GM23338 (cell line): Measurements from ENCODE around the gene LYPD4.
A peak's percentile ranks its signal among the peaks of the same experiment; 100 is the strongest.

Source experiments
- CREB1 ChIP-seq: fragments of 250-450 bp; sonication (Bioruptor Pico); IDR thresholded peaks from 2 replicates; pipeline ENCODE4 v1.5.0; 2020; ENCODE audit warnings: low read depth, mild to moderate bottlenecking, moderate library complexity
- CTCF ChIP-seq, 2 experiments: fragments of 200-600 bp in 1 of 2; sonication (generic) in 1 of 2; conservative IDR thresholded peaks; 2 replicates each; pipeline versions ENCODE4 v1.5.1 to v1.6.1; 2016 to 2017; ENCODE audit warnings: antibody characterized with exemption in 2 of 2, low read depth in 2 of 2, mild to moderate bottlenecking in 2 of 2, moderate library complexity in 1 of 2
- ETS1 ChIP-seq: IDR thresholded peaks from 2 replicates; pipeline ENCODE4 v1.6.1; 2016; ENCODE audit warnings: antibody characterized with exemption
- EZH2 ChIP-seq: fragments of 200-600 bp; sonication (generic); IDR thresholded peaks from one replicate; pipeline ENCODE4 v1.8.0; 2017; ENCODE audit warnings: antibody characterized with exemption, mild to moderate bottlenecking, low read depth; ENCODE audit not compliant: unreplicated experiment
- EZH2phosphoT487 ChIP-seq: fragments of 200-600 bp; sonication (generic); IDR thresholded peaks from one replicate; pipeline ENCODE4 v1.8.1; 2018; ENCODE audit warnings: antibody characterized with exemption; ENCODE audit not compliant: unreplicated experiment
- JUNB ChIP-seq: IDR thresholded peaks from one replicate; pipeline ENCODE4 v1.6.1; 2016; ENCODE audit warnings: antibody characterized with exemption; ENCODE audit not compliant: unreplicated experiment
- POLR2AphosphoS5 ChIP-seq: IDR thresholded peaks from 2 replicates; pipeline ENCODE4 v1.6.1; 2016; ENCODE audit warnings: antibody characterized with exemption, low read depth
- REST ChIP-seq: IDR thresholded peaks from one replicate; pipeline ENCODE4 v1.6.1; 2018; ENCODE audit warnings: antibody characterized with exemption; ENCODE audit not compliant: unreplicated experiment
- STAT1 ChIP-seq: IDR thresholded peaks from one replicate; pipeline ENCODE4 v1.6.1; 2016; ENCODE audit warnings: antibody characterized with exemption; ENCODE audit not compliant: unreplicated experiment
- ZNF114 ChIP-seq: fragments of 250-450 bp; sonication (Bioruptor Pico); IDR thresholded peaks from 2 replicates; pipeline ENCODE4 v1.5.0; 2020; ENCODE audit warnings: mild to moderate bottlenecking, moderate library complexity
- ZNF331 ChIP-seq: fragments of 250-450 bp; sonication (Bioruptor Pico); IDR thresholded peaks from 2 replicates; pipeline ENCODE4 v1.5.0; 2020; ENCODE audit warnings: low read depth, mild to moderate bottlenecking, moderate library complexity
- ZNF462 ChIP-seq: fragments of 250-450 bp; sonication (Bioruptor Pico); IDR thresholded peaks from 2 replicates; pipeline ENCODE4 v1.5.0; 2020; ENCODE audit warnings: mild to moderate bottlenecking, moderate library complexity

GRCh38 chr19:41868120-41868988, 23.9 kb upstream of the LYPD4 start:
- TF ChIP-seq CTCF (conservative IDR thresholded peaks at IDR 0.05; ENCODE audit: low read depth in 2 of 2) (no peak), EZH2phosphoT487 (no peak), EZH2 (no peak), REST (no peak), POLR2AphosphoS5 (peak; percentile 40), CREB1 (CRISPR knock-in tag) (no peak), STAT1 (no peak), ZNF114 (CRISPR knock-in tag) (no peak), ZNF462 (CRISPR knock-in tag) (no peak), JUNB (no peak), ZNF331 (CRISPR knock-in tag) (no peak), ETS1 (no peak)
